GM21723 (cell line): ENCODE results near the gene CNTN5.
A peak's percentile ranks its signal among the peaks of the same experiment; 100 is the strongest.
"Not testable (repeated sequence)": the region's sequence is repeated elsewhere in the genome, so short reads cannot be mapped to it uniquely, and the experiment has no call there.

ENCODE experiments used
- ATAC-seq: cut with Tn5 transposase; IDR thresholded peaks from one replicate; pipeline ENCODE4 v1.9.1; 2021; ENCODE audit warnings: mild to moderate bottlenecking, moderate library complexity; ENCODE audit not compliant: unreplicated experiment

Gene CNTN5

GRCh38 chr11:99020352-99021225 lies at the start of gene CNTN5:
Gene CNTN5 (plus strand): TSS chr11:99020949.
- peak; percentile 54 for ATAC-seq

GRCh38 chr11:98979205-98979604 lies 41.5 kb upstream of the CNTN5 start:
- no peak for ATAC-seq

GRCh38 chr11:99015634-99016454 lies 4.9 kb upstream of the CNTN5 start:
- peak; percentile 73 for ATAC-seq

- no peak for ATAC-seq
Measured at GRCh38 chr11:99019696-99020095, 1.1 kb upstream of the CNTN5 start.

- no peak for ATAC-seq
Measured at GRCh38 chr11:99037057-99037456, 16.3 kb downstream of the CNTN5 start.

GRCh38 chr11:99063331-99063730 lies 42.6 kb downstream of the CNTN5 start:
- ATAC-seq = no peak

GRCh38 chr11:99065121-99065520 lies 44.4 kb downstream of the CNTN5 start:
- no peak for ATAC-seq

GRCh38 chr11:99066618-99067317 lies 46.0 kb downstream of the CNTN5 start:
- no peak for ATAC-seq

GRCh38 chr11:99068832-99069231 lies 48.1 kb downstream of the CNTN5 start:
- ATAC-seq = no peak

- peak; percentile 87 for ATAC-seq
Measured at GRCh38 chr11:99069856-99070444, 49.2 kb downstream of the CNTN5 start.

- ATAC-seq = no peak
Measured at GRCh38 chr11:99079576-99079975, 58.8 kb downstream of the CNTN5 start.

- ATAC-seq = no peak
Measured at GRCh38 chr11:99080154-99080553, 59.4 kb downstream of the CNTN5 start.

- ATAC-seq = no peak
Measured at GRCh38 chr11:99098258-99098657, 77.5 kb downstream of the CNTN5 start.

GRCh38 chr11:99098751-99099150 lies 78.0 kb downstream of the CNTN5 start:
- peak; percentile 92 for ATAC-seq

GRCh38 chr11:99117603-99118002 lies 96.9 kb downstream of the CNTN5 start:
- no peak for ATAC-seq

GRCh38 chr11:99133862-99134261 lies 113.1 kb downstream of the CNTN5 start:
- not testable (repeated sequence) for ATAC-seq

- no peak for ATAC-seq
Measured at GRCh38 chr11:99135508-99135907, 114.8 kb downstream of the CNTN5 start.

- ATAC-seq = no peak
Measured at GRCh38 chr11:99142237-99142636, 121.5 kb downstream of the CNTN5 start.

GRCh38 chr11:99148352-99148751 lies 127.6 kb downstream of the CNTN5 start:
- no peak for ATAC-seq

GRCh38 chr11:99154277-99154676 lies 133.5 kb downstream of the CNTN5 start:
- no peak for ATAC-seq

GRCh38 chr11:99160447-99160846 lies 139.7 kb downstream of the CNTN5 start:
- no peak for ATAC-seq
